ENCODE results near the gene PGM2L1. TPM values are rescaled to one million over a fixed set of nuclear protein-coding genes. Genes with fewer than 3 reads are reported as not detected.

The PGM2L1 gene
- total and polyA plus RNA-seq, 2 of the 4 experiments (the other 2 are of a cell fraction): 0.72 to 1.8 TPM

Small RNAs within 50 kb of the gene (microRNA-seq; reads per million reads assigned to microRNA genes)
- gene MIR548AL (ENCODE audit: insufficient read depth in 1 of 2, insufficient read length in 1 of 2, unreplicated experiment in 1 of 2): 0.37 to 1.0 reads per million in 2 experiments

Small RNAs within 50 kb of the gene (small RNA-seq; reads per million reads assigned to genes)
- 0 to 12.7 (median 2.4) reads per million in 5 experiments for gene MIR548AL

Other genes starting within 250 kb of the PGM2L1 start
- gene C2CD3, start 227.4 kb downstream of the PGM2L1 start, total RNA-seq (2012; rRNA removed): 15.0 and 19.2 TPM in 2 replicates
- gene C2CD3, start 227.4 kb downstream of the PGM2L1 start, polyA plus RNA-seq (2012; rRNA removed): 11.1 and 11.4 TPM in 2 replicates
- 38.9 and 42.3 TPM in 2 replicates for gene PPME1, start 227.1 kb downstream of the PGM2L1 start, total RNA-seq (2012; rRNA removed)
- gene PPME1, start 227.1 kb downstream of the PGM2L1 start, polyA plus RNA-seq (2012; rRNA removed): 89.5 and 100 TPM in 2 replicates
- 2.8 and 2.9 TPM in 2 replicates for gene P4HA3, start 86.8 kb downstream of the PGM2L1 start, total RNA-seq (2012; rRNA removed)
- gene P4HA3, start 86.8 kb downstream of the PGM2L1 start, polyA plus RNA-seq (2012; rRNA removed): 4.9 and 5.7 TPM in 2 replicates
- gene KCNE3, start 69.1 kb upstream of the PGM2L1 start, total RNA-seq (2012; rRNA removed): under 0.01 and 0.18 TPM in 2 replicates
- 0.05 and 0.16 TPM in 2 replicates for gene KCNE3, start 69.1 kb upstream of the PGM2L1 start, polyA plus RNA-seq (2012; rRNA removed)
- 2.2 and 2.9 TPM in 2 replicates for gene LIPT2, start 95.3 kb upstream of the PGM2L1 start, total RNA-seq (2012; rRNA removed)
- gene LIPT2, start 95.3 kb upstream of the PGM2L1 start, polyA plus RNA-seq (2012; rRNA removed): 1.7 and 2.2 TPM in 2 replicates
- gene POLD3, start 194.1 kb upstream of the PGM2L1 start, total RNA-seq (2012; rRNA removed): 9.1 and 10.6 TPM in 2 replicates
- 8.2 and 9.2 TPM in 2 replicates for gene POLD3, start 194.1 kb upstream of the PGM2L1 start, polyA plus RNA-seq (2012; rRNA removed)